Osteocyte (in vitro differentiated cells): ENCODE data around the gene WDR4. TPM values are rescaled to one million over a fixed set of nuclear protein-coding genes. Genes with fewer than 3 reads are reported as not detected.
"Not testable (repeated sequence)": the region's sequence is repeated elsewhere in the genome, so short reads cannot be mapped to it uniquely, and the experiment has no call there.

Experiments used
- DNase-seq: peaks from one replicate; pipeline ENCODE4 v3.0.0; 2021; ENCODE audit warnings: mixed read lengths; ENCODE audit not compliant: unreplicated experiment; ENCODE audit errors: extremely low spot score
- H3K27ac Mint-ChIP-seq: one replicate; pipeline ENCODE4 v1.8.0; 2021; ENCODE audit warnings: mild to moderate bottlenecking, mixed read lengths; ENCODE audit not compliant: unreplicated experiment
- H3K27me3 Mint-ChIP-seq: one replicate; pipeline ENCODE4 v1.8.0; 2021; ENCODE audit warnings: mixed read lengths; ENCODE audit not compliant: unreplicated experiment
- H3K36me3 Mint-ChIP-seq: one replicate; pipeline ENCODE4 v1.8.0; 2021; ENCODE audit warnings: mixed read lengths; ENCODE audit not compliant: unreplicated experiment
- H3K4me1 Mint-ChIP-seq: one replicate; pipeline ENCODE4 v1.8.0; 2021; ENCODE audit warnings: mixed read lengths; ENCODE audit not compliant: unreplicated experiment
- H3K4me3 Mint-ChIP-seq: one replicate; pipeline ENCODE4 v1.8.0; 2021; ENCODE audit warnings: mild to moderate bottlenecking, moderate library complexity, mixed read lengths; ENCODE audit not compliant: unreplicated experiment
- H3K9me3 Mint-ChIP-seq: one replicate; pipeline ENCODE4 v1.8.0; 2021; ENCODE audit warnings: mixed read lengths; ENCODE audit not compliant: unreplicated experiment
- CTCF ChIP-seq: fragments of 200-600 bp; sonication (generic); IDR thresholded peaks from 2 replicates; pipeline ENCODE4 v1.5.0; 2021; ENCODE audit warnings: antibody characterized with exemption, mild to moderate bottlenecking, moderate library complexity
- total RNA-seq: library from RNA; stranded (reverse); gene quantifications from 2 replicates; pipeline ENCODE4 v1.2.1, GENCODE V29; 2021

The WDR4 gene
- total RNA-seq, 1 donor from 2014 or later, result 15.7 TPM

- Mint-ChIP-seq H3K9me3 (no peaks in the 10 kb centered on the region), H3K27ac (no peak overlapping the region)
- no peak for TF ChIP-seq CTCF
Measured at GRCh38 chr21:42848932-42849758, 30.2 kb downstream of the WDR4 start.

GRCh38 chr21:42848144-42848931 lies 31.0 kb downstream of the WDR4 start:
- H3K4me1 Mint-ChIP-seq, H3K4me3 Mint-ChIP-seq, H3K9me3 Mint-ChIP-seq, DNase-seq, H3K27me3 Mint-ChIP-seq, H3K27ac Mint-ChIP-seq: not testable (repeated sequence)
- peaks cover 22% of the 10 kb centered on the region for H3K36me3 Mint-ChIP-seq

More at GRCh38 chr21:42848932-42849758, 30.2 kb downstream of the WDR4 start:
- H3K4me1 Mint-ChIP-seq, result peaks cover 6% of the 10 kb centered on the region
- H3K27me3 Mint-ChIP-seq, result no peaks in the 10 kb centered on the region
- DNase-seq, result no peak
- H3K4me3 Mint-ChIP-seq, result no peak overlapping the region
- H3K36me3 Mint-ChIP-seq, result peaks cover 24% of the 10 kb centered on the region

GRCh38 chr21:42847726-42848125 lies 31.6 kb downstream of the WDR4 start:
- Mint-ChIP-seq H3K36me3 (peaks cover 20% of the 10 kb centered on the region), H3K27ac (no peak overlapping the region), H3K4me1 (peaks cover 6% of the 10 kb centered on the region), H3K27me3 (no peaks in the 10 kb centered on the region), H3K4me3 (no peak overlapping the region), H3K9me3 (no peaks in the 10 kb centered on the region)
- no peak for DNase-seq
- no peak for TF ChIP-seq CTCF

- Mint-ChIP-seq H3K4me3 (no peak overlapping the region), H3K27ac (no peak overlapping the region), H3K36me3 (peaks cover 21% of the 10 kb centered on the region), H3K4me1 (peaks cover 6% of the 10 kb centered on the region), H3K9me3 (no peaks in the 10 kb centered on the region), H3K27me3 (no peaks in the 10 kb centered on the region)
- DNase-seq, result no peak
- no peak for TF ChIP-seq CTCF
Measured at GRCh38 chr21:42847051-42847707, 32.2 kb downstream of the WDR4 start.

GRCh38 chr21:42846221-42846620 lies 33.1 kb downstream of the WDR4 start:
- no peak for TF ChIP-seq CTCF
- Mint-ChIP-seq H3K4me1 (peaks cover 6% of the 10 kb centered on the region), H3K27ac (no peak overlapping the region), H3K27me3 (no peaks in the 10 kb centered on the region), H3K9me3 (no peaks in the 10 kb centered on the region), H3K36me3 (peaks cover 19% of the 10 kb centered on the region), H3K4me3 (no peak overlapping the region)
- DNase-seq, result no peak
